Ramos (cell line): ENCODE measurements around the gene FGF2.
"Not testable (repeated sequence)": the region's sequence is repeated elsewhere in the genome, so short reads cannot be mapped to it uniquely, and the experiment has no call there.

Experiments used
- in situ Hi-C: fragments of 300-500 bp; cut with MboI; formaldehyde crosslinking; loops from one replicate; pipeline ENCODE4 v1.14.3; 2022; ENCODE audit warnings: low sequenced_read_pairs; ENCODE audit not compliant: unreplicated experiment

FGF2 gene

DNA sequence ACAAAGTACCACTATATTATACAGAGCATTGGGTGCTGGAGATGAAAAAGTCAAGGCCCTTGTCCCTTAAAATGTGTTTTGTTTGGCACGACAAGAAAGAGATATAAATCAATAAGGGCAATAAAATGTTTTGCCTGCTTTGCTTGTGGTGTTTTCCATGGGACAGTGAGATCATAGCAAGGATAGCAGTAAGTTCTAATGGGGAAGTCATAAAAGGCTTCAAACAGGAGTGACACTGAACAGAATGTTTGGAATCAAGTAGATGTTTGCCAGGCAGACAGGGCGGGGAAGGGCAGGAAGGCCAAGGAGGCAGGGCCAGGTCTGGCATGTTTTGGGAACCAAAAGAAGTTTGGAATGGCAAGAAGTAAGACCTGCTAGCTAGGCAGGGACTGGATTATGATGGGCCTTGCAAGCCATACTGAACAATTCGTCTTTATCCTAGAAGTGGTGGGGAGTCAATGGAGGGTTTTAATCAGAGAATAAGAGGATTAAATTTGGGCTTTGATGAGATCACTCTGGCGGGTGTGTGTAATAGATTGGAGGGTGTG, 16.4 kb downstream of the FGF2 start:
- in situ Hi-C loops = no loop called here

DNA sequence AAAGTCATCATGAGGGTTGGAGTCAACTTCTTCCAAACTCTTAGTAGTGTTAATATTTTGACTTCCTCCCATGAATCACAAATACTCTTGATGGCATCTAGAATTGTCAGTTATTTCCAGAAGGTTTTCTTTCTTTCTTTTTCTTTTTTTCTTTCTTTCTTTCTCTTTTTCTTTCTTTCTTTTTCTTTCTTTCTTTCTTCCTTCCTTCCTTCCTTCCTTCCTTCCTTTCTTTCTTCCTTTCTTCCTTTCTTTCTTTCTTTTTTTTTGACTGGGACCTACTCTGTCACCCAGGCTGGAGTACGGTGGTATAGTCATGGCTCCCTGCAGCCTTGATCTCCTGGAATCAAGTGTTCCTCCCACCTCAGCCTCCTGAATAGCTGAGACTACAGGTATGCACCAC, 17.8 kb downstream of the FGF2 start:
- in situ Hi-C loops = not testable (repeated sequence)

DNA sequence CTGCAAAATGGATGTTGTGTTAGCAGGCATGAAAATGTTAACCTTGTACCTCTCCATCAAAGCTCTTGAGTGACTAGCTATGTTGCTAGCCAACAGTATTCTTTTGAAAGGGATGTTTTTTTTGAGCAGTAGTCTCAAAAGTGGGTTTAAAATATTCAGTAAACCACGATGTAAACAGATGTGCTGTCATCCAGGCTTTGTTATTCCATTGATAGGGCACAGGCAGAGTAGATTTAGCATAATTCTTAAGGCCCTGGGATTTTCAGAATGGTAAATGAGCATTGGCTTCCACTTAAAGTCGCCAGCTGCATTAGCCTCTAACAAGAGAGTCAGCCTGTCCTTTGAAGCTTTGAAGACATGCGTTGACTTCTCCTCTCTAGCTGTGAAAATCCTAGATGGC, 18.4 kb downstream of the FGF2 start:
- in situ Hi-C loops = no loop called here

DNA sequence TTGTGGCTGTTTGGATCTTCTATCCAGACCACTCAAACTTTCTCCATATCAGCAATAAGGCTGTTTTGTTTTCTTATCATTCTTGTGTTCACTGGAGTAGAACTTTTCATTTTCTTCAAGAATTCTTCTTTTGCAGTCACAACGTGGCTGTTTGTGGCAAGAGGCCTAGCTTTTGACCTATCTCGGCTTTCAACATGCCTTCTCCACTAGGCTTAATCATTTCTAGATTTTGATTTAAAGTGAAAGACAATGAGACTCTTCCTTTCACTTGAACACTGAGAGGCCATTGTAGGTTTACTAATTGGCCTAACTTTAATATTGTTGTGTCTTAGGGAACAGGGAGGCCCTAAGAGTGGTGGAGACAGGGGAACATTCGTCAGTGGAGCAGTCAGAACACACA, 19.1 kb downstream of the FGF2 start:
- in situ Hi-C loops = no loop called here

DNA sequence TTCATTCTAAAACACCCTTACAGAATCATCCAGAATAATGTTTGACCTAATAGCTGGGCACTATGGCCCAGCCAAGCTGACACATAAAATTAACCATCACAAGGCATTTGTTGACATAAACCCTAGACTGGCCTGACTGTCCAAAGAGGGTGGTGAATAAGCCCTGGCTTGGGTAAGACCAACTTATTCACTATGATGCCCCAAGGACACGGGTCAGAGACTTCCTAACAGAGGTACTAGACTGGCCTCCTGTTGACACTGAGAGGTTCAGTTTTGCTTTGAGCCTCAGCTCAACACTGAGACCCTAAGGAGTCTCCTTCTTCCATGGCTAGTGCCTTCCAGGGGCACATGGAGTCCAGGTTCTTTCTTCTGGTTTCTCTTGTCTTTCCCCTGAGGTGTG, 21.3 kb downstream of the FGF2 start:
- in situ Hi-C loops = no loop called here

DNA sequence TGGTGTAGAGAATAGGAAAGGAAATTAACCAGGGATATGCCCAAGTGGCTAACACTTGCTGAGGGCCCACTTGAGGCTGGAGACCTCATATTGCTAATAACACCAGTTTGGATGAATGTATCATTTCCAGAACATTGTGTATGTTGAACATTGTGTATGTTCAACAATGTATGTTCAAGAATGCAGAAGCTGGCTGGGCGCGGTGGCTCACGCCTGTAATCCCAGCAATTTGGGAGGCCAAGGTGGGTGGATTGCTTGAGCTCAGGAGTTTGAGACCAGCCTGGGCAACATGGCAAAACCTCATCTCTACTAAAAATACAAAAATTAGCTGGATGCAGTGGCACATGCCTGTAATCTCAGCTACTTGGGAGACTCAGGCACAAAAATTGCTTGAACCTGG, 23.2 kb downstream of the FGF2 start:
- in situ Hi-C loops = not testable (repeated sequence)

DNA sequence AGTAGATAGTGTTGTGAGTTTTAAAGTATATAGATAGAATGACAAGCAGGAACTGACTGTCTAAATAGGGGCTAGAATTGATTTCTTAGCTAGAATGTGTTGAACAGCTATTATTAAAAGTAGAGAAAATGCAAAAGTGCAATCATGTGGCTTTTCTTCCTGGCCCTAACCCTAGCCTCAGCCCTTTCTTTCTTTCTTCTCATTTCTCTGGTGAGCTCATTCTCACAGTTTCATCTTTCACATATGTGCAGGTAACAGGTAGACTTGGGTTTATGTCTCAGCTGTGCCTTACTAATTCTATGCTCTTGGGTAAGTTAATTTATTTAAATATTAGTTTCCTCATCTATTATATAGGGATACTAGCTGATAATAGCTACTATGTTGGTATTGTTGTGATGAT, 24.9 kb downstream of the FGF2 start:
- in situ Hi-C loops = no loop called here

DNA sequence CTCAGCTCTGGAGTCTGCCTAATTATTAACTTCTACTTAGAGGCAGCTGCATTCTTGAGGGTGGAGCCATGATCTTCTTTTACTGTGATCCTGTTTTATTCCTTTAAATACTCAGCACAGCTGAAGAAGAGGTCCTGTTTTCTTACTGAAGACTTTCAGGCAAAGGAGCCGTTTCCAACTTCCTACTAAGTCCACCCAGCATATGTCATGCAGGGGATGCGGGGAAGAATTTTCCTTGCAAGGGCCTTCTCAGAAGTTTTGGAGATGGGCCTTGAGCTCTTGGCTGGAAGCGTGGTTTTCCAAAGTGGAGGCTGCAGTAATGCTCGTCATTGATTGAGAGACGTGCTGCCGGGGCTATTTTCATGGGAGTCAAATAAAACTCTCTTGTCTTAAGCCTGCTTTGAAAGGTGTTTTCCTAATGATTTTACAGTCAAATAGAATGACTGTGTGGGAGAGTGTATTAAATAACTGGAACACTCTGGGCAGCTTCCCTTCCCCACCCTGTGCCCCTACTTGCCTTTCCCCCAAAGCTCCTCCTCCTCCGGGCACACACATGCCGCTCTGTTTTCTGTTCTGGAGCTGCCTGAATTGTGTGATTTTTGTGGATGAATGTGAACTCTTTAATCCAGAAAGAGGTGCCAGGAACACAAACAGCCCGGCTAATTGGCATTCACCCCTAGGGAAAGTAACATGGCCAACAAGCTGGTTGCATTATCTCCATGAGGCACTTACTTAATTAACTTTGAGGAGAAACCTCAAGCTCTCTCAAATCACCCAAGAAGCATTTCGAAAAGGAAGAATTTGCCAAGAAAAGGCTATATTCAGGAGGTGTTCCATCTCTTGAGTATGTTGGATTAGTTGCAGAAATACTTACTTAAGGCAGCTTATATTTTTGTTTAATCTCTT, 28.1 kb downstream of the FGF2 start:
- in situ Hi-C loops = no loop called here

DNA sequence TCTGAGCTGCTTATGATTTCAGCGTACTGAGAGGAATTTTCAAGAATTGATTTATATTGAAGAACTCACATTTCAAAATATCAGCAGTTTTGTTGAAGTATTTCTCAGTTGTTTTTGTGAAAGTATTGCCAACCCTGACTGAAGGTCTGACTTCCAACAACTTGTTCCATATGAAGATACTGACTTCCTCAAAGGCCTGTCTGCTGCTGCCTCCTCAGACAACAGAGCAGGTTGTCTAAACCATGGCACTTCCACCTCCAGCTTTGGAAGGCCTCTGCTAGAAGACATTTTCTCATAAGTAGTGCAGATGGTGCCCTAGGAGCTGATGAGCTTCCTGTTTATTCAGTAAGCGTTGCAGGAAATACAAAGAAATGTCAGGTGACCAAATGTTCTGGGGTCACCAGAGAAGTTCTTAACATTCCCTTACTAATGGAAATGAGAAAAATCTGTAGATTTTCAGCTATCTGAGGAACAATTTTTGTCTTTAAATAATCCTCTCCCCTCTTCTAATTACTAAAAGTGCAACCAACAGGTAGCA, 28.8 kb downstream of the FGF2 start:
- in situ Hi-C loops = no loop called here

DNA sequence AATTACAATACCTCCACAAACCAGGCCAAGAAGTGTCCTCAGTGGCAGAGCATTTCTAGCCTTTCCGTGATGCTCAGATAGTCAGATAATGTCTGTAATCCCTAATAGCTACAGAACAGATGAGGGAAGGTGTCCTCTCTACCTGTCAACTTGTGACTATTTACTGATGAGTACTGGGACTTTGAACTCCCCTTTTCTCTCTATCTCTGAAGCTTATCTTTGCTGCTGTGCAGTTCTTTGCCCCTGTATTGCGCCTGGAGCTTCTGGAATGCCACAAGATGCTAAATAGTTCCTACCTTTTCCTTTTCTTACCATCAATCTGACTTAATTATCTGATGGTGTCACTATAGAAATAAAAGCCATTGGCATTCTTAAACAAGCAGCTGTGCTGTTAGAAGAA, 30.5 kb downstream of the FGF2 start:
- in situ Hi-C loops = no loop called here

DNA sequence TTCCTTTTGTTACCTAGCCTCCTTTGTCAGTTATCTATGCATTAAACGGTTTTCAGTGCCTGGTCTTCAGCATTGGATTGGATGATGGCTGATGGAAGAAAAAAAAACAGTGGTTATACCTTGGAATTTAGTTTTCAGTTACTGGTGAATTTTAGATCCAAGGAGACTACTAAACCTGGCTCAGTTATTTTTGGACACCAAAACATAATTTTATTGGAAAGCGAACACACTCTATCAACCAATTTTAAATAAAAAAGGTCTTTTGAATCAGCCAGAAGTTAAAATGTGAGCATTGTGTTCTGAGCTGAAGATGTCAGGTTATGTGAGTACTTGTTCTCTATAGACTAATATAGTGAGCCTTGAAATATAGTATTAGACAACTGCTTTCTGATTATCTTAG, 32.1 kb downstream of the FGF2 start:
- in situ Hi-C loops = no loop called here

DNA sequence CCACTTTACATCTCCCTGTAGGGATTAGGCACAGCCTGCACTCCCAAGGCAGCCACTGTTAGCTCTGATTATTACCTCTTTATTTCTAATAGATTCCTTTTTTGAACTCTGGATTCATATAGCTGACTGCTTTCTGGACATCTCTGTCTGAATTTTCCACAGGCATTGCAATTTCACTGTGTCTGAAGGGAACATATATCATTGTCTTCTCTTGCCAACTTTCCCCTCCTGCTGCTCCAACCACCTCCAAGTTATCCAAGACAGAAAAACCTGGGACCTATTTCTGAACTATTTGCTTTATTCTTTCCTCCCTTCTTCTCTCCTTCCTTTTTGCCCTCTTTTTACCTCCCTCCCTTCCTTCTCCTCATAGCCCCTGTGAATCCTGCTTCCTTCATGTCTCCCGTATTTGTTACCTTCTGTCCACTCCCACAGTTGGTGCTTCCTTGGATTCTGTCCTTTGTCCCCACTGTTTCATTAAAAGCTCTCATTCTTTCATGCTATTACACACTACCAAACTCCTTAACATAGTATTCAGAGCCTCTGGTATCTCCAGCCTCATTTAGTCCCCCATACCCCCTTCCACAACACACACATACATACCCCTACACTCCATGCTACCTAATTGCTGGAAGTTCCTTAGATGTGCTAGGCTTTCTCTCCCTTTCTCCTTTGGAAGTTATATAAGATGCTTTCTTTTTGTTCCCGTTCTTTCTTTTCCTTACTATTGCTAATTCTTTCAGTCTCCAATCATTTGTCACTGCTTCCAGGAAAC, 34.7 kb downstream of the FGF2 start:
- in situ Hi-C loops = no loop called here

DNA sequence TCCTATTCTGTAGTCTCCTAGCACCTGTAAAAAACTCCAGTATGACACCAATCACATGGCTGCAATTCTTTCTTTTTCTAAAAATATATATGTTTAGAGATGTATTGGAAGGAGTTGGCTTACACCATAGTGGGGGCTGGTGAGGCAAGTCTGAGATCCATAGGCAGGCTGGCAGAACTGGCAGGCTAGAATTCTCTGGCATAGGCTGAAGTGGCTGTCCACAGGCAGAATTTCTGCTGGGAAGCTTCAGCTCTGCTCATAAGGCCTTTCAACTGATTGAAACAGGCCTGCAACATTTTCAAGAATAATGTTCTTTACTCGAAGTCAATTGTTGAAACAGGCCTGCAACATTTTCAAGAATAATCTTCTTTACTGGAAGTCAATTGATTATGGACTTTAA, 37.0 kb downstream of the FGF2 start:
- in situ Hi-C loops = no loop called here

DNA sequence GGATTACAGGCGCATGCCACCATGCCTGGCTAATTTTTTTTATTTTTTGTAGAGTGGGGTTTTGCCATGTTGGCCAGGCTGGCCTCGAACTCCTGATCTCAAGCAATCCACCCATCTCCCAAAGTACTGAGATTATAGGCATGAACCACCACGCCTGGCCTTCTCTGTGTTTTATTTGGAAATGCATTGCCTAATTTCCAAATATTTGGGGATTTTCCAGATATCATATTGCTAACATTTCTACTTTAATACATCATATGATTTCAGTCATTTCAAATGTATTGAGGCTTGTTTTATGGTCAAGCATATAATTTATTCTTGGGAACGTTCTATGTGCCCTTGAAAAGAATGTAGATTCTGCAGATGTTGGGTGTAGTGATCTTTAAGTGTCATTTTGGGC, 38.8 kb downstream of the FGF2 start:
- in situ Hi-C loops = no loop called here

DNA sequence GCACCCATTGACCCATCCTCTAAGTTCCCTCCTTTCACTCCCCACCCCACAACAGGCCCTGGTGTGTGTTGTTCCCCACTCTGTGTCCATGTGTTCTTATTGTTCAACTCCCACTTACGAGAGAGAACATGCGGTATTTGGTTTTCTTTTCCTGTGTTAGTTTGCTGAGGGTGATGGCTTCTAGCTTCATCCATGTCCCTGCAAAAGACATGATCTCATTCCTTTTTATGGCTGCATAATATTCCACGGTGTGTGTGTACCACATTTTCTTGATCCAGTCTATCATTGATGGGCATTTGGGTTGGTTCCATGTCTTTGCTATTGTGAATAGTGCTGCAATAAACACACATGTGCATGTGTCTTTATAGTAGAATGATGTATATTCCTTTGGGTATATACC, 41.6 kb downstream of the FGF2 start:
- in situ Hi-C loops = not testable (repeated sequence)

DNA sequence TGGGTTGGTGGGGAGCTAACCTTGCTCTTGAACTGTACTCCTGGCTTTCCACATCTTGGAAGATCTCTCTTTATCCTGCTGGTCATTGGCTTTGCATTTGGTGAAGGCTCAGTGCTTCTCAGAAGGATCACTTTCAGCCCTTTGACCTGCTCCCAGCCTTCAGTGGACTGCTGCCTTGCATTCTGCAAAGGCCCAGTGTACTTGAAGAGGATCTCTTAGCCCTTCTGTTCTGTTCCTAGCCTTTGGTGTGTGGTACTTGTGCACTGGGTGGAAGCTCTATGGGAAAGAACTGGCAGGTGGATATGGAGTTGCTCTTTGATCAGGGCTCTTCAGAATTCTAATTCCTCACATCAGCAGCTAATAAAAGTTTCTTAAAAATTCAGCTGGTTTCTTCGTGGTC, 46.5 kb downstream of the FGF2 start:
- in situ Hi-C loops = no loop called here

DNA sequence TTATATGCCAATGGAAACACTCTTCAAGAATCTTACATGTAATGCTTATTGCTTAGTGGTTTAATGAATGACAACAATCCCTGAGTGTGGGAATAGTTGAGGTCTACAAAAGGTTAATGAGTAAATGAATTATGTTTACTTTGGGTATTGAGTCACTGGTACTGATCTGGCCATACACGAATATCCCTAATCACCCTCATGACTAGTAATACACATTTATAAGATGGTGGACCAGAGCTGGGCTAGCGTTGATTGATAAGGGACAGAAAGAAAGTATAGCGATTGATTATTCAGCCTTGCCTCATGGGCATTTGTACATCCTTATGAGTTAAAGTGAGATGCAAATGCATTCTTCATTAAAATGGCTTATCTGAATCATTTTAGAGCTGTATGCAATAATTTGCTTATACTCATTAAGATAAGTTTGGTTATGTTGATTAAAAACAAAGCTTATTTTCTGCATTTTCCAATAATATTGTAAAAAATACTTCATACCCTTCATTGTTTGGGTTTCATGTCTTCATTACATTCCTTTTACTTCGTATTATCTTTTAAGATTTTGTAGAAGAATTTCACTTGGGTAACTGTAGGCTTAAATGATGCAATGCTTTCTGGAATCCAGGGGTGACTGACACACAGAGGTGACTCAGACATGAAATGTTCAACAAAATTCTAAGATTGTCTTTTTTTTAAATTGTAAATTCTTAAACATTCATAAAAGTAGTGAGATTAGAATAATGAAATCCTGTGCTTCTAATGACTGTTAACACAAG, 47.4 kb downstream of the FGF2 start:
- in situ Hi-C loops = no loop called here

DNA sequence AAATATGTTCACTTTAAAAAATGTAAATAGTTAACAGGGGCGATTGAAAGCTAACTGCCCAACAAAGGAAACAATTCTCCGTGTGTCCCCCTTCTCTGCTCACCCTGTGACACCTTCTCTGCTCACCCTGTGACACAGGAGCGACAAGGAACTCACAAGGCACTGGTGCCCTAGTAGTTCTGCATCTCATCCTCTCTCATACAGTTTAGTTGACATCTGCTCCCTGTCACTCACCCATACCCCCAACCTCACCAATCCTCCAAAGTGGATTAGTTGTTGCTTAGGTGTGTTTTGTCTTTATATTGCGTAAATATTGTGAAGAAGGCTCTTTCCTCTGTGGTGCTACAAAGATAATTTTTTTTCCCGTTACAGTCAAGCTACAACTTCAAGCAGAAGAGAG, 49.3 kb downstream of the FGF2 start:
- in situ Hi-C loops = no loop called here

DNA sequence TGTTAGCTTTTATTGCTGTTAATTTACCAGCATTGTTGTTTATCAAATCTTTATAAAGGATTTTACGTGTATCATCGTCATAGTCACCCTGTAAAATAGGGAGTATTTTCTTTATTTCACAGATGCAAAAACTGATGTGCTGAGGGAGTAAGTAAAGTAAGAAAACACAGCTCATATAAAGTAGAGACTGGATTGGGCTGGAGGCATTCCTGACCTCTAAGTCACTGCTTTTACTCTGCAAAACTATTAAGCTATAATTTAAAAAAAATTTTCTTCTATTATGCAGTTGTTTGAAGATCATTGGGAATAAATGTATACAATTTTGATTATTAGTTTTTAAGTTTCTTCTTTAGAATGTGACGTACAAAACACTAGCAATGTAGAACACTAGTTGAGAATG, 49.8 kb downstream of the FGF2 start:
- in situ Hi-C loops = no loop called here

DNA sequence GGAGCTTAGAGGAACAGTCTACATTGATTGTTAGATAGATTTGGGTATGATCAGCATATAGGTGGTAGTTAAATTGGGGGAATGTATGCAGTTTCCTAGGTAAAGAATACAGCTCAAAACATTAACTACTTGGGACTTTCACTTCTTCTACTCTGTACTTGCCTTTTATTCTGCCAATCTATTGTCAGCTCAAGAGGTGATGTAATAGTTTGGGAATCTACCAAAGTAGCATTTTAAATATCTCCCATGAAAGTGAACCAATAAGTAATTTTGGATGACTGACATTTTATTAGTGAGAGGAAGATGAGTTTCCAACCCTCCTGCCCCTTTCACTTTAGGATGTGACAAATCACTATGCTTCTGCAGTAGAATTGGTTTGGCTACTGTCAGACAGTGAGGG, 52.4 kb downstream of the FGF2 start:
- in situ Hi-C loops = no loop called here
